Ovary (tissue), 9 donors: ENCODE results near the gene ERBIN. TPM values are rescaled to one million over a fixed set of nuclear protein-coding genes. Genes with fewer than 3 reads are reported as not detected.

ENCODE experiments used
- DNase-seq, 5 donors: peaks; one replicate each; pipeline ENCODE4 v3.0.0-alpha.2; 2019 to 2020
- H3K27ac ChIP-seq, 2 donors: fragments of 200-600 bp; one replicate each; pipeline versions ENCODE4 v1.5.1 to v1.8.0; 2019 to 2022
- H3K27me3 ChIP-seq: fragments of 200-600 bp; one replicate; pipeline ENCODE4 v1.8.0; 2022
- H3K36me3 ChIP-seq: fragments of 200-600 bp; sonication (generic); one replicate; pipeline ENCODE4 v1.5.1; 2019
- H3K4me1 ChIP-seq: one replicate; pipeline ENCODE4 v1.8.1; 2013; ENCODE audit warnings: mild to moderate bottlenecking, moderate library complexity; ENCODE audit not compliant: insufficient read depth
- H3K4me3 ChIP-seq: fragments of 200-600 bp; sonication (generic); one replicate; pipeline ENCODE4 v1.5.1; 2017
- H3K9me3 ChIP-seq, 2 donors: fragments of 200-600 bp in 1 of 2; sonication (generic) in 1 of 2; one replicate each; pipeline versions ENCODE4 v1.5.1 to v1.8.1; 2013 to 2019; ENCODE audit warnings: mild to moderate bottlenecking in 1 of 2, moderate library complexity in 1 of 2
- EP300 ChIP-seq: sonication (generic); formaldehyde crosslinking; IDR thresholded peaks from one replicate; pipeline ENCODE4 v1.6.1; 2017; ENCODE audit warnings: antibody characterized with exemption
- POLR2A ChIP-seq: fragments of 450-650 bp; IDR thresholded peaks from one replicate; pipeline ENCODE4 v1.6.1; 2017; ENCODE audit warnings: antibody characterized with exemption, mild to moderate bottlenecking, moderate library complexity
- WGBS, 3 donors: extraction: QIAGEN DNeasy Blood & Tissue Kit in 1 of 3; methylation state at CpG; one replicate each; pipeline versions ENCODE4 v1.1.5 to v1.1.7; 2013 to 2017; 5-methylcytosine and 5-hydroxymethylcytosine counted together
- intact Hi-C, 4 donors: fragments of 100-400 bp; cut with DNase I; formaldehyde crosslinking; loops; one replicate each; pipeline versions ENCODE4 v1.11.0 to v1.15.1; 2022 to 2023
- polyA plus RNA-seq, 2 donors: library from polyadenylated mRNA; stranded (reverse); fragments of 200-250 nt in 1 of 2; fragments of 350-450 nt in 1 of 2; fragmentation: Illumina TruSeq in 1 of 2; extraction: RNeasy Lipid Tissue Mini Kit (QIAGEN cat#74804) in 1 of 2; gene quantifications; one replicate each; pipeline ENCODE4 v1.2.3, GENCODE V29; 2013 to 2014
- small RNA-seq: library from RNA; depleted of rRNA; stranded (forward); fragments of <200 nt; gene quantifications from one replicate; pipeline ENCODE3, GENCODE V24; 2016
- total RNA-seq, 7 donors: library from RNA; depleted of rRNA in 2 of 7; stranded (reverse); fragments of >200 nt in 2 of 7; fragmentation: NEBNext Ultra II Directional in 3 of 7; extraction: Animal tissue kit (Norgen Biotek cat#: 25700) in 3 of 7; gene quantifications; one replicate each; pipeline versions ENCODE4 v1.1.0 to v1.2.4, GENCODE V29; 2016 to 2023
- TF ChIP-seq, protein P1 (sequence below), 3 donors: fragments of 450-650 bp in 2 of 3; fragments of 200-600 bp in 1 of 3; IDR thresholded peaks; one replicate each; pipeline versions ENCODE4 v1.5.1 to v1.8.0; 2016 to 2022; ENCODE audit warnings: antibody characterized with exemption in 3 of 3, mild to moderate bottlenecking in 1 of 3
- donor health status: DM: no; HTN: no; CAD: no; lungs with moderate emphysema.
- donor health status: DM: no; HTN: no; CAD: no.
- donor health status: Bipolar disorder and iron deficiency.
- donor health status: DM: yes; HTN: yes; CAD: no.
- donor health status: DM: no; HTN: no; CAD: no.
- donor health status: DM: yes; HTN: yes; CAD: no.

Gene ERBIN
- total and polyA plus RNA-seq, 9 donors, result 20.2 to 67.9 (median 57.5) TPM

DNA sequence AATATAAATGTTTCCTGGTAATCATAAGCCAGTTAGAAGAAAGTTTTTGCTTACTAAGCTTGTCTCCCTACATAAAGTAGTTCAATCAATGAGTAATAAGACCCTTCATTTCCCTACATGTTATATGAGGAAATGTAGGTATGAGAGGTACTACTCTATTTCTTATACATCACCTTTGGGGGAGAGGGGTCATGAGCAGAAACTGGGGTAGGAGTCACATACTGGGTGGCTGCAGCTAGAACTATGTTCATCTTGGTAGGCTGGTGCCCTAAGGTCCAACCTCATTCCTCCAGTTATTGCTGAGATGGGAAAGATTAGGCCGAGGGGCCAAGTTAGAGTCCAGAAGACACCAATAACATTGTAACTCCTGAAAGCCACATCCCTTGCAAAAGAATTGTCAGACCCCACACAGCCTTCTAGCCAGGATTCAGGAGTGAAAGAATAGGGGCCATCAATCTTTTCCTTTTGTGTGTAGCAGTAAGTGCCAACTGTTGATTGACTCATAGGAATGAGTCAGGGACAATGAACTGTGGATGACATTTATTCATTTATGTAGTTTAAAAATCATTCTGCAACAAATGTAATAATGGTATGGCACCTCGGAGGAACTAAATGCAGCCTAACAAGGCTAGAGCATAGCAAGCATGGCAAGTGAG, 196.1 kb downstream of the ERBIN start:
- no peak overlapping the region for H3K27ac ChIP-seq
- 90 to 93% (median 92%) methylated on average over 2 of the region's 2 CpGs for WGBS, 3 donors
- intact Hi-C loops, result no loop called here
- no peak for DNase-seq
- H3K9me3 ChIP-seq, result no peaks in the 10 kb centered on the region
- H3K36me3 ChIP-seq, result no peaks in the 10 kb centered on the region
- no peaks in the 10 kb centered on the region for H3K4me1 ChIP-seq
- H3K27me3 ChIP-seq, result no peaks in the 10 kb centered on the region
- H3K4me3 ChIP-seq, result no peak overlapping the region
- TF ChIP-seq, protein P1, sequence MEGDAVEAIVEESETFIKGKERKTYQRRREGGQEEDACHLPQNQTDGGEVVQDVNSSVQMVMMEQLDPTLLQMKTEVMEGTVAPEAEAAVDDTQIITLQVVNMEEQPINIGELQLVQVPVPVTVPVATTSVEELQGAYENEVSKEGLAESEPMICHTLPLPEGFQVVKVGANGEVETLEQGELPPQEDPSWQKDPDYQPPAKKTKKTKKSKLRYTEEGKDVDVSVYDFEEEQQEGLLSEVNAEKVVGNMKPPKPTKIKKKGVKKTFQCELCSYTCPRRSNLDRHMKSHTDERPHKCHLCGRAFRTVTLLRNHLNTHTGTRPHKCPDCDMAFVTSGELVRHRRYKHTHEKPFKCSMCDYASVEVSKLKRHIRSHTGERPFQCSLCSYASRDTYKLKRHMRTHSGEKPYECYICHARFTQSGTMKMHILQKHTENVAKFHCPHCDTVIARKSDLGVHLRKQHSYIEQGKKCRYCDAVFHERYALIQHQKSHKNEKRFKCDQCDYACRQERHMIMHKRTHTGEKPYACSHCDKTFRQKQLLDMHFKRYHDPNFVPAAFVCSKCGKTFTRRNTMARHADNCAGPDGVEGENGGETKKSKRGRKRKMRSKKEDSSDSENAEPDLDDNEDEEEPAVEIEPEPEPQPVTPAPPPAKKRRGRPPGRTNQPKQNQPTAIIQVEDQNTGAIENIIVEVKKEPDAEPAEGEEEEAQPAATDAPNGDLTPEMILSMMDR (IDR thresholded peaks at IDR 0.05), result no peak
- TF ChIP-seq POLR2A (no peak), EP300 (no peak)

DNA sequence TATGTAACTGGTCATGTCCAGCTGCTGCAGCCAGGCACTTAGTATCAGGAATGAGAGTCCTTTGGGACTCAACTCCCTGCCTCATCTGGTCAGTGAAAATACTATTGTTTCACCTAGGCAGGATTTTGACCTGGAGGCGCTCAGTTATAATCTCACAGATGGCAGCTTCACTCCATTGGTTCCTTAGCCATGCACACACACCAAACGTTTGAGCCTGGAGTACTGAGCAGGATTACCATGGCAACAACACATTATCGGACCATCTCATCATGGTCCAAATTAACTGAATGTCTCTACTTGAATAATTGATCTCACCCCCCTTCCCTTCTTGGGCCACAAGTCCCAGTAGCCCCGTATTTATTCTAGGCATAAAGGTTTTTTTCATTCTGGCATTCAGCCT, 202.8 kb downstream of the ERBIN start:
- no peak for DNase-seq
- intact Hi-C loops, result no loop called here
- Histone ChIP-seq H3K27ac (no peak overlapping the region), H3K9me3 (no peaks in the 10 kb centered on the region), H3K4me1 (no peaks in the 10 kb centered on the region), H3K27me3 (no peaks in the 10 kb centered on the region), H3K36me3 (no peaks in the 10 kb centered on the region), H3K4me3 (no peak overlapping the region)
- TF ChIP-seq, protein P1 (IDR thresholded peaks at IDR 0.05), result no peak
- no peak for TF ChIP-seq EP300
- TF ChIP-seq POLR2A, result no peak
- WGBS, 3 donors, result 76 to 82% (median 77%) methylated on average over 4 of the region's 4 CpGs

DNA sequence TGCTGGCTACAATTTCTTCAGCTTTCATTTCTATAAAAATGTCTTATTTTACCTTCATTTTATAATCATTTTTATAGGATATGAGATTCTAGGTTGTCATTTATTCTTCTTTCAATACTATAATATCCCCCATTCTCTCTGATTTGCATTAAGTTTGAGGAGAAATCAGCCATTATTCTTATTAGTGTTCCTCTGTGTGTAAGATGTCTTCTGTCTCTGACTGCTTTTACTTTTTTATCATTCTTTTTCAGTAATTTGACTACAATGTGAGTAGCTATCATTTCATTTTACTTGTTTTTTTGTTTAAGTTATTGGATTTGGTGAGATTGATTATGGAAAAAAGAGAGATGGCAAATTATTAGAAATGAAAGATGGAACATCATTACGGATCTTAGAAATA, 204.1 kb downstream of the ERBIN start:
- WGBS, 3 donors, result 91 to 97% (median 92%) methylated on average over 1 of the region's 1 CpG
- Histone ChIP-seq H3K27me3 (no peaks in the 10 kb centered on the region), H3K4me3 (no peak overlapping the region), H3K36me3 (no peaks in the 10 kb centered on the region), H3K4me1 (no peaks in the 10 kb centered on the region), H3K27ac (no peak overlapping the region), H3K9me3 (no peaks in the 10 kb centered on the region)
- intact Hi-C loops, result no loop called here
- no peak for TF ChIP-seq EP300
- no peak for DNase-seq

Small RNA genes within 50 kb of the gene (small RNA-seq; reads per million reads assigned to genes)
- not detected for gene RF00598

Other genes with a start within 250 kb of the ERBIN start
- 1 to 10 TPM; 4.9 to 9.9 (median 7.1) TPM for gene SGTB, start 204.5 kb upstream of the ERBIN start, total RNA-seq
- 1 to 10 TPM; 2.6 to 8.4 TPM for gene SGTB, start 204.5 kb upstream of the ERBIN start, polyA plus RNA-seq
- gene NLN, start 204.4 kb upstream of the ERBIN start, total RNA-seq, result 10 to 100 TPM in 3 of 7 donors, 1 to 10 TPM in 4; 2.3 to 16.3 (median 8.2) TPM
- gene NLN, start 204.4 kb upstream of the ERBIN start, polyA plus RNA-seq, result 10 to 100 TPM in 1 of 2 donors, 1 to 10 TPM in 1; 2.5 to 11.0 TPM
- 100 to 1,000 TPM in 1 of 7 donors, 10 to 100 TPM in 6; 50.4 to 101 (median 63.1) TPM for gene SREK1, start 217.7 kb downstream of the ERBIN start, total RNA-seq
- gene SREK1, start 217.7 kb downstream of the ERBIN start, polyA plus RNA-seq, result 10 to 100 TPM; 24.5 to 42.5 TPM